Keratinocyte (primary cell): ENCODE results near the gene STK33. TPM values are rescaled to one million over a fixed set of nuclear protein-coding genes. Genes with fewer than 3 reads are reported as not detected.

Experiments used
- DNase-seq: peaks from one replicate; pipeline ENCODE4 v3.0.0-alpha.2; 2011; ENCODE audit warnings: low read depth, missing footprints, low spot score
- FAIRE-seq: peaks from 2 replicates; lab custom pipeline; 2011; peaks lifted over from hg19 to GRCh38; lab: Jason Lieb, UNC
- H2AFZ ChIP-seq: 2 replicates; pipeline ENCODE4 v1.6.0; 2012; ENCODE audit warnings: low read length, control low read depth, inconsistent platforms; ENCODE audit not compliant: control insufficient read depth
- H3K27ac ChIP-seq: 2 replicates; pipeline ENCODE4 v1.5.1; 2011; ENCODE audit warnings: low read length; ENCODE audit not compliant: control insufficient read depth, insufficient read depth
- H3K27me3 ChIP-seq: 3 replicates; pipeline ENCODE4 v1.6.0; 2011; ENCODE audit warnings: low read length; ENCODE audit not compliant: control insufficient read depth, insufficient read depth; ENCODE audit errors: extremely low read depth
- H3K36me3 ChIP-seq, 2 experiments: 2 replicates in 1 of 2; 3 replicates in 1 of 2; pipeline ENCODE4 v1.5.1; 2011; ENCODE audit warnings: low read length in 2 of 2, mild to moderate bottlenecking in 1 of 2; ENCODE audit not compliant: control insufficient read depth in 2 of 2, insufficient read depth in 2 of 2; ENCODE audit errors: extremely low read depth in 1 of 2
- H3K4me1 ChIP-seq: 3 replicates; pipeline ENCODE4 v1.5.1; 2011; ENCODE audit warnings: low read length; ENCODE audit not compliant: control insufficient read depth, insufficient read depth; ENCODE audit errors: extremely low read depth
- H3K4me2 ChIP-seq: 3 replicates; pipeline ENCODE4 v1.6.0; 2011; ENCODE audit warnings: low read depth, low read length; ENCODE audit not compliant: control insufficient read depth, insufficient read depth; ENCODE audit errors: extremely low read depth
- H3K4me3 ChIP-seq, 3 experiments: fragments of 200-600 bp in 1 of 3; sonication (generic) in 1 of 3; 2 replicates in 2 of 3; 3 replicates in 1 of 3; pipeline ENCODE4 v1.5.1; 2011 to 2016; ENCODE audit warnings: low read length in 3 of 3, mild to moderate bottlenecking in 3 of 3, control low read depth in 2 of 3, inconsistent platforms in 1 of 3, low read depth in 1 of 3, mixed read lengths in 1 of 3, mixed run types in 1 of 3, moderate library complexity in 1 of 3; ENCODE audit not compliant: control insufficient read depth in 2 of 3, insufficient read depth in 2 of 3; ENCODE audit errors: extremely low read depth in 1 of 3
- H3K79me2 ChIP-seq: 2 replicates; pipeline ENCODE4 v1.6.0; 2012; ENCODE audit warnings: low read length; ENCODE audit not compliant: control insufficient read depth, insufficient read depth
- H3K9ac ChIP-seq: 3 replicates; pipeline ENCODE4 v1.6.0; 2011; ENCODE audit warnings: low read length; ENCODE audit not compliant: control insufficient read depth, insufficient read depth; ENCODE audit errors: extremely low read depth
- H3K9me1 ChIP-seq: 3 replicates; pipeline ENCODE4 v1.6.0; 2011; ENCODE audit warnings: low read length; ENCODE audit not compliant: control insufficient read depth, insufficient read depth; ENCODE audit errors: extremely low read depth
- H3K9me3 ChIP-seq: 2 replicates; pipeline ENCODE4 v1.5.1; 2012; ENCODE audit warnings: low read depth, low read length; ENCODE audit not compliant: control insufficient read depth
- H4K20me1 ChIP-seq: 3 replicates; pipeline ENCODE4 v1.6.0; 2011; ENCODE audit warnings: low read length; ENCODE audit not compliant: control insufficient read depth, insufficient read depth; ENCODE audit errors: extremely low read depth
- CTCF ChIP-seq, 3 experiments: IDR thresholded peaks in 1 of 3; conservative IDR thresholded peaks in 1 of 3; optimal IDR thresholded peaks in 1 of 3; 2 replicates in 2 of 3; 3 replicates in 1 of 3; pipeline versions ENCODE3 to v1.5.1; 2011; ENCODE audit warnings: low read length in 3 of 3, mild to moderate bottlenecking in 3 of 3, moderate library complexity in 2 of 3, control low read depth in 1 of 3, inconsistent platforms in 1 of 3; ENCODE audit not compliant: insufficient read depth in 2 of 3; ENCODE audit errors: extremely low read depth in 1 of 3
- EZH2 ChIP-seq: IDR thresholded peaks from one replicate; pipeline ENCODE4 v1.6.1; 2012; ENCODE audit warnings: inconsistent platforms, mild to moderate bottlenecking, low read length, moderate library complexity
- dilution Hi-C: fragments of 300-500 bp; cut with MboI; formaldehyde crosslinking; loops from one replicate; pipeline ENCODE4 v1.7.0; 2020; ENCODE audit warnings: low sequenced_read_pairs; ENCODE audit not compliant: extremely low pct_ligation_motif_present
- polyA plus RNA-seq, 5 experiments: library from polyadenylated mRNA; depleted of rRNA in 3 of 5; stranded (reverse) in 3 of 5; stranded (forward) in 1 of 5; unstranded in 1 of 5; fragments of >200 nt; gene quantifications; 1 replicate in 1 of 5; 2 replicates in 3 of 5; 3 replicates in 1 of 5; pipeline versions ENCODE4 v1.2.1 to v1.2.3, GENCODE V29; 2011 to 2012; ENCODE audit warnings: missing spikeins in 2 of 5, low read depth in 1 of 5, low replicate concordance in 1 of 5

Gene STK33
- polyA plus RNA-seq, 1 donor (not counting 4 experiments of a cell fraction or from before 2014, with no cell fraction given) = 0.05 TPM

GRCh38 chr11:8381343-8381742 is 212.7 kb downstream of the STK33 start:
- FAIRE-seq (no peak), DNase-seq (no peak)
- H3K4me1 ChIP-seq = no peaks in the 10 kb centered on the region
- peaks cover under 1% of the 10 kb centered on the region for H3K27me3 ChIP-seq
- no peaks in the 10 kb centered on the region for H3K9me3 ChIP-seq
- H3K9ac ChIP-seq = no peak overlapping the region
- H3K36me3 ChIP-seq = no peaks in the 10 kb centered on the region
- no peak overlapping the region for H2AFZ ChIP-seq
- H3K9me1 ChIP-seq = no peaks in the 10 kb centered on the region
- TF ChIP-seq CTCF (optimal IDR thresholded peaks at IDR 0.05 in 1 of 3, IDR thresholded peaks at IDR 0.05 in 1 of 3, conservative IDR thresholded peaks at IDR 0.05 in 1 of 3; ENCODE audit: extremely low read depth in 1 of 3, insufficient read depth in 2 of 3, low read length in 3 of 3) (no peak), EZH2 (no peak)
- H3K4me2 ChIP-seq = no peak overlapping the region
- dilution Hi-C loops = no loop called here
- no peak overlapping the region for H3K27ac ChIP-seq
- no peaks in the 10 kb centered on the region for H3K79me2 ChIP-seq
- H4K20me1 ChIP-seq = no peaks in the 10 kb centered on the region
- no peak overlapping the region for H3K4me3 ChIP-seq

- Histone ChIP-seq H3K9me3 (no peaks in the 10 kb centered on the region), H4K20me1 (no peaks in the 10 kb centered on the region), H3K79me2 (no peaks in the 10 kb centered on the region), H3K4me2 (no peak overlapping the region), H3K9ac (no peak overlapping the region), H3K4me3 (no peak overlapping the region), H3K9me1 (no peaks in the 10 kb centered on the region), H3K36me3 (no peaks in the 10 kb centered on the region), H2AFZ (no peak overlapping the region), H3K4me1 (no peaks in the 10 kb centered on the region), H3K27ac (no peak overlapping the region), H3K27me3 (peaks cover 5% of the 10 kb centered on the region)
- dilution Hi-C loops = no loop called here
- FAIRE-seq = no peak
- TF ChIP-seq EZH2 = no peak
- no peak for TF ChIP-seq CTCF (optimal IDR thresholded peaks at IDR 0.05 in 1 of 3, IDR thresholded peaks at IDR 0.05 in 1 of 3, conservative IDR thresholded peaks at IDR 0.05 in 1 of 3; ENCODE audit: extremely low read depth in 1 of 3, insufficient read depth in 2 of 3, low read length in 3 of 3)
- no peak for DNase-seq
Observed at GRCh38 chr11:8375932-8376331, 218.1 kb downstream of the STK33 start.
